HG02884 (cell line): ENCODE results near the gene SMYD4.
"Not testable (repeated sequence)": the region's sequence is repeated elsewhere in the genome, so short reads cannot be mapped to it uniquely, and the experiment has no call there.

Experiments
- ATAC-seq: cut with Tn5 transposase; IDR thresholded peaks from one replicate; pipeline ENCODE4 v1.9.1; 2021; ENCODE audit warnings: mild to moderate bottlenecking, moderate library complexity; ENCODE audit not compliant: unreplicated experiment

SMYD4 gene

GRCh38 chr17:1786708-1787107 lies 43.0 kb downstream of the SMYD4 start:
- no peak for ATAC-seq

- ATAC-seq, result no peak
These were observed 43.8 kb downstream of the SMYD4 start for GRCh38 chr17:1785930-1786329.

- ATAC-seq, result no peak
These were observed 45.7 kb downstream of the SMYD4 start for GRCh38 chr17:1783834-1784611.

GRCh38 chr17:1783271-1783670 lies 46.4 kb downstream of the SMYD4 start:
- ATAC-seq, result no peak

GRCh38 chr17:1782171-1782567 lies 47.5 kb downstream of the SMYD4 start:
- ATAC-seq, result no peak

- no peak for ATAC-seq
These were observed 50.1 kb downstream of the SMYD4 start for GRCh38 chr17:1779571-1780131.

GRCh38 chr17:1776857-1777256 lies 52.8 kb downstream of the SMYD4 start:
- no peak for ATAC-seq

GRCh38 chr17:1776328-1776727 lies 53.4 kb downstream of the SMYD4 start:
- ATAC-seq, result no peak

- no peak for ATAC-seq
These were observed 55.1 kb downstream of the SMYD4 start for GRCh38 chr17:1774390-1775176.

- ATAC-seq, result no peak
These were observed 56.0 kb downstream of the SMYD4 start for GRCh38 chr17:1773696-1774181.

- ATAC-seq, result not testable (repeated sequence)
These were observed 56.6 kb downstream of the SMYD4 start for GRCh38 chr17:1773000-1773695.

GRCh38 chr17:1769822-1770477 lies 59.8 kb downstream of the SMYD4 start:
- ATAC-seq, result no peak

- ATAC-seq, result no peak
These were observed 62.3 kb downstream of the SMYD4 start for GRCh38 chr17:1767358-1767757.

GRCh38 chr17:1766382-1767135 lies 63.1 kb downstream of the SMYD4 start:
- no peak for ATAC-seq

GRCh38 chr17:1765576-1765975 lies 64.1 kb downstream of the SMYD4 start:
- ATAC-seq, result no peak

- ATAC-seq, result not testable (repeated sequence)
These were observed 65.0 kb downstream of the SMYD4 start for GRCh38 chr17:1764705-1765104.

GRCh38 chr17:1764284-1764683 lies 65.4 kb downstream of the SMYD4 start:
- ATAC-seq, result no peak

- no peak for ATAC-seq
These were observed 66.5 kb downstream of the SMYD4 start for GRCh38 chr17:1762901-1763898.
